ENCODE results near the gene SLC35G3. TPM values are rescaled to one million over a fixed set of nuclear protein-coding genes. Genes with fewer than 3 reads are reported as not detected.
"Not testable (repeated sequence)": the region's sequence is repeated elsewhere in the genome, so short reads cannot be mapped to it uniquely, and the experiment has no call there.

SLC35G3 gene
- total RNA-seq, 2 donors from 2014 or later: not detected

GRCh38 chr17:35214631-35215273, 20.6 kb upstream of the SLC35G3 start:
- H3K27ac ChIP-seq: peak overlapping the region; percentile 13
- DNase-seq: no peak
- no peaks in the 10 kb centered on the region for H3K27me3 ChIP-seq
- intact Hi-C loops (cut with DNase I): no loop called here
- H3K9ac ChIP-seq (ENCODE audit: low read depth in 2 of 2, low read length in 2 of 2): no peak overlapping the region
- H3K4me1 ChIP-seq: no peaks in the 10 kb centered on the region
- H3K36me3 ChIP-seq: no peaks in the 10 kb centered on the region
- H3K9me3 ChIP-seq: no peaks in the 10 kb centered on the region
- no peak overlapping the region for H3K4me3 ChIP-seq
- TF ChIP-seq CTCF (IDR thresholded peaks at IDR 0.05): no peak

- H3K36me3 ChIP-seq: no peaks in the 10 kb centered on the region
- no peak for TF ChIP-seq CTCF (IDR thresholded peaks at IDR 0.05)
- intact Hi-C loops (cut with DNase I): no loop called here
- no peaks in the 10 kb centered on the region for H3K4me1 ChIP-seq
- DNase-seq: no peak
- no peaks in the 10 kb centered on the region for H3K27me3 ChIP-seq
- H3K9me3 ChIP-seq: no peaks in the 10 kb centered on the region
- no peak overlapping the region for H3K9ac ChIP-seq (ENCODE audit: low read depth in 2 of 2, low read length in 2 of 2)
- H3K4me3 ChIP-seq: no peak overlapping the region
- H3K27ac ChIP-seq: peak overlapping the region; percentile 13
These were observed 20.0 kb upstream of the SLC35G3 start for GRCh38 chr17:35214192-35214591.

- intact Hi-C loops (cut with DNase I): no loop called here
These were observed 19.3 kb upstream of the SLC35G3 start for GRCh38 chr17:35213412-35213940.

GRCh38 chr17:35212668-35213067, 18.5 kb upstream of the SLC35G3 start:
- Histone ChIP-seq H3K27me3 (no peaks in the 10 kb centered on the region), H3K9me3 (no peaks in the 10 kb centered on the region), H3K27ac (no peak overlapping the region), H3K36me3 (no peaks in the 10 kb centered on the region), H3K9ac (ENCODE audit: low read depth in 2 of 2, low read length in 2 of 2) (no peak overlapping the region), H3K4me1 (no peaks in the 10 kb centered on the region), H3K4me3 (no peak overlapping the region)
- intact Hi-C loops (cut with DNase I): no loop called here
- DNase-seq: no peak
- TF ChIP-seq CTCF (IDR thresholded peaks at IDR 0.05): no peak

More at GRCh38 chr17:35213412-35213940, 19.3 kb upstream of the SLC35G3 start:
- H3K4me1 ChIP-seq: no peaks in the 10 kb centered on the region
- H3K9ac ChIP-seq (ENCODE audit: low read depth in 2 of 2, low read length in 2 of 2): no peak overlapping the region
- H3K27ac ChIP-seq: no peak overlapping the region
- TF ChIP-seq CTCF (IDR thresholded peaks at IDR 0.05): no peak
- no peaks in the 10 kb centered on the region for H3K36me3 ChIP-seq
- H3K9me3 ChIP-seq: no peaks in the 10 kb centered on the region
- no peak for DNase-seq
- H3K27me3 ChIP-seq: no peaks in the 10 kb centered on the region
- H3K4me3 ChIP-seq: no peak overlapping the region

GRCh38 chr17:35210741-35211140, 16.5 kb upstream of the SLC35G3 start:
- no peaks in the 10 kb centered on the region for H3K4me1 ChIP-seq
- intact Hi-C loops (cut with DNase I): no loop called here
- DNase-seq: no peak

GRCh38 chr17:35202582-35202981, 8.4 kb upstream of the SLC35G3 start:
- not testable (repeated sequence) for H3K27ac ChIP-seq, H3K27me3 ChIP-seq, H3K9me3 ChIP-seq

More at GRCh38 chr17:35210741-35211140, 16.5 kb upstream of the SLC35G3 start:
- Histone ChIP-seq H3K36me3 (no peaks in the 10 kb centered on the region), H3K9ac (ENCODE audit: low read depth in 2 of 2, low read length in 2 of 2) (no peak overlapping the region), H3K9me3 (no peaks in the 10 kb centered on the region), H3K27ac (no peak overlapping the region), H3K27me3 (no peaks in the 10 kb centered on the region), H3K4me3 (no peak overlapping the region)
- TF ChIP-seq CTCF (IDR thresholded peaks at IDR 0.05): no peak

GRCh38 chr17:35195062-35195461, 869 bp upstream of the SLC35G3 start:
- DNase-seq; H3K4me1 ChIP-seq; H3K9me3 ChIP-seq; H3K27me3 ChIP-seq; intact Hi-C loops (cut with DNase I); H3K27ac ChIP-seq; H3K4me3 ChIP-seq; H3K9ac ChIP-seq (ENCODE audit: low read depth in 2 of 2, low read length in 2 of 2); H3K36me3 ChIP-seq: not testable (repeated sequence)

More at GRCh38 chr17:35202582-35202981, 8.4 kb upstream of the SLC35G3 start:
- intact Hi-C loops (cut with DNase I); DNase-seq; H3K9ac ChIP-seq (ENCODE audit: low read depth in 2 of 2, low read length in 2 of 2); H3K36me3 ChIP-seq; H3K4me3 ChIP-seq; H3K4me1 ChIP-seq: not testable (repeated sequence)
